CD8-positive, alpha-beta memory T cell (primary cell): ENCODE results near the gene JUNB. TPM values are rescaled to one million over a fixed set of nuclear protein-coding genes. Genes with fewer than 3 reads are reported as not detected.

ENCODE experiments used
- CTCF ChIA-PET: fragments of 350-600 bp; sonication (Branson Sonifier 250); formaldehyde crosslinking; loops from one replicate; lab custom pipeline; 2021; ENCODE audit warnings: antibody characterized with exemption; lab: Charles Lee
- POLR2A ChIA-PET: fragments of 350-600 bp; sonication (Branson Sonifier 250); formaldehyde crosslinking; loops from one replicate; lab custom pipeline; 2021; ENCODE audit warnings: antibody characterized with exemption; lab: Charles Lee
- DNase-seq, 5 donors: peaks; one replicate each; pipeline versions ENCODE4 v3.0.0 to v3.0.0-alpha.2; 2020 to 2022; ENCODE audit warnings: mixed read lengths in 1 of 5
- H3K27ac ChIP-seq: one replicate; pipeline ENCODE4 v1.7.0; 2013; ENCODE audit warnings: low read depth, mild to moderate bottlenecking, low read length, moderate library complexity
- H3K27me3 ChIP-seq: 2 replicates; pipeline ENCODE4 v1.7.0; 2013; ENCODE audit warnings: low read length, mild to moderate bottlenecking; ENCODE audit not compliant: insufficient read depth, poor library complexity, severe bottlenecking
- H3K36me3 ChIP-seq: 2 replicates; pipeline ENCODE4 v1.7.0; 2013; ENCODE audit warnings: mild to moderate bottlenecking, low read length, moderate library complexity; ENCODE audit not compliant: insufficient read depth
- H3K4me1 ChIP-seq: 2 replicates; pipeline ENCODE4 v1.7.0; 2013; ENCODE audit warnings: mild to moderate bottlenecking, low read length, moderate library complexity; ENCODE audit not compliant: insufficient read depth
- H3K4me3 ChIP-seq: 2 replicates; pipeline ENCODE4 v1.7.0; 2013; ENCODE audit warnings: mild to moderate bottlenecking, low read length
- H3K9me3 ChIP-seq: 2 replicates; pipeline ENCODE4 v1.7.0; 2013; ENCODE audit warnings: mild to moderate bottlenecking, low read length
- H3K27ac Mint-ChIP-seq, 8 donors: one replicate each; pipeline ENCODE4 v1.8.0; 2020 to 2021; ENCODE audit warnings: mixed read lengths in 8 of 8, mild to moderate bottlenecking in 6 of 8, inconsistent platforms in 3 of 8, moderate library complexity in 3 of 8
- H3K27me3 Mint-ChIP-seq, 2 donors: one replicate each; pipeline ENCODE4 v1.8.0; 2020 to 2021; ENCODE audit warnings: mixed read lengths in 2 of 2, mild to moderate bottlenecking in 1 of 2, moderate library complexity in 1 of 2
- H3K36me3 Mint-ChIP-seq, 3 donors: one replicate each; pipeline ENCODE4 v1.8.0; 2020 to 2021; ENCODE audit warnings: mixed read lengths in 3 of 3, inconsistent platforms in 1 of 3, mild to moderate bottlenecking in 1 of 3
- H3K4me1 Mint-ChIP-seq, 3 donors: one replicate each; pipeline ENCODE4 v1.8.0; 2020 to 2021; ENCODE audit warnings: mixed read lengths in 3 of 3, inconsistent platforms in 1 of 3, mild to moderate bottlenecking in 1 of 3
- H3K4me3 Mint-ChIP-seq, 7 donors: one replicate each; pipeline ENCODE4 v1.8.0; 2020 to 2021; ENCODE audit warnings: mixed read lengths in 7 of 7, mild to moderate bottlenecking in 6 of 7, moderate library complexity in 4 of 7, inconsistent platforms in 2 of 7
- H3K9me3 Mint-ChIP-seq, 5 donors: one replicate each; pipeline ENCODE4 v1.8.0; 2020 to 2022; ENCODE audit warnings: mixed read lengths in 5 of 5, mild to moderate bottlenecking in 3 of 5, moderate library complexity in 2 of 5, inconsistent platforms in 1 of 5
- polyA plus RNA-seq: library from polyadenylated mRNA; unstranded; fragments of 300-500 nt; fragmentation: Illumina TruSeq; gene quantifications from one replicate; pipeline ENCODE4 v1.2.3, GENCODE V29; 2021
- total RNA-seq, 2 experiments: library from RNA; stranded (reverse); gene quantifications; one replicate each; pipeline ENCODE4 v1.2.3, GENCODE V29; 2021

Gene JUNB
- total and polyA plus RNA-seq, 3 experiments from 2014 or later, result 249 to 1,529 (median 259) TPM

DNA sequence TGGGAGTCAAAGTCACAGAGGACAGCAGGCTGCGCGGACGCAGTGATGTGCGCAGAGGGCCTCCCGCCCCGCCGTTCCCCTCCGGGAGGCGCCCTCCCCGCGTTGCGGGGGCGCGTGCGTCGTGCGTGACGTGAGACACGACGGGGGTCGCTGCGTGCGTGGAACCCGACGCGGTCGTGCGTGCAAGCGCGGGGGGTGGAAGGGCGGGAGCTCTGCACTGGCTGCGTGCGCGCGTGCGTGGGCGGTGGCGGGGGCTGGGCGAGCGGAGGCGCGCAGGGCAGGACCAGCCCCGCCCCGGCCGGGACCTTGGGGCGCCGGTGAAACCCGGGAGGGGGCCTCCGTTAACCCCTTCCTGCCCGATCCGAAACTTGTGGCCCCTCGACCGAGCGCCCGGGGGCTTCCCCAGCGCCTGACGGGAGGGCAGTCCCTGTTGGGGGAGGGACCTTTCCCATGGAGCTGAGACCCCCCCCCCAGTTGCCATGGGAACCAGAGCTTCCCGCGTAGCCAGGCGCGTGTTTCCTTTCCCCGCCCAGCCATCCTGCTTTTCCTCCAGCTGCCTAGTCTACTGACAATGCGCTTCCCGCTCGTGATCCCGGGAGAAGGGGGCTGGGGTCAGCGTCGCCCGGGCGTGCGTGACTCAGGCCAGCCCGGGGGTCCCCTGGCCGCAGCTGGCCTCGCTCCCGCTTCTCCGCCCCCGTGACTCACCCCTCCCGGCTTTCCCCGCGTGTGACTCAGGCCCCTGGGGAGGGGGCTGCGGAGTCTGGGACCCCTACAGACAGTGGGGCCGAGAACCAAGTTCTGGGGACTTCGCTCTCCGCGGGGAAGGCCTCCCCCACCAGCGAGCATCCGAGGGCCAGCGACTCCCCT lies 8.6 kb upstream of the JUNB start:
- H3K9me3 Mint-ChIP-seq, result no peaks in the 10 kb centered on the region
- H3K36me3 Mint-ChIP-seq, result peaks cover 0 to 1% (median 0%) of the 10 kb centered on the region in 3 donors
- H3K4me3 ChIP-seq, result peak overlapping the region; percentile 64
- H3K4me1 ChIP-seq, result peaks cover 66% of the 10 kb centered on the region
- POLR2A ChIA-PET, result interaction anchor here (0.5 to 2.7 kb wide), 8 partner anchors 9 to 232 kb away, joined by 3 to 140 read pairs (median 3); partner anchors contain the start of genes JUNB and THSD8
- CTCF ChIA-PET, result interaction anchor here (1.1 to 16.3 kb wide), 3 partner anchors 8 to 17 kb away, joined by 3 to 483 read pairs (median 6); partner anchors contain the start of genes JUNB, PRDX2 and THSD8
- H3K9me3 ChIP-seq, result no peaks in the 10 kb centered on the region
- H3K4me3 Mint-ChIP-seq, result peak overlapping the region; percentile 77 to 93 (median 85)
- peaks cover 0 to 2% of the 10 kb centered on the region in 2 donors for H3K27me3 Mint-ChIP-seq
- H3K36me3 ChIP-seq, result no peaks in the 10 kb centered on the region
- H3K4me1 Mint-ChIP-seq, result peaks cover 26 to 38% (median 28%) of the 10 kb centered on the region in 3 donors
- DNase-seq, result peak in 4 of 5 donors; percentile 92 to 99 (median 95)
- H3K27me3 ChIP-seq, result no peaks in the 10 kb centered on the region
- peak overlapping the region; percentile 84 for H3K27ac ChIP-seq
- peak overlapping the region in 7 of 8 donors; percentile 96 to 100 (median 98) for H3K27ac Mint-ChIP-seq

DNA sequence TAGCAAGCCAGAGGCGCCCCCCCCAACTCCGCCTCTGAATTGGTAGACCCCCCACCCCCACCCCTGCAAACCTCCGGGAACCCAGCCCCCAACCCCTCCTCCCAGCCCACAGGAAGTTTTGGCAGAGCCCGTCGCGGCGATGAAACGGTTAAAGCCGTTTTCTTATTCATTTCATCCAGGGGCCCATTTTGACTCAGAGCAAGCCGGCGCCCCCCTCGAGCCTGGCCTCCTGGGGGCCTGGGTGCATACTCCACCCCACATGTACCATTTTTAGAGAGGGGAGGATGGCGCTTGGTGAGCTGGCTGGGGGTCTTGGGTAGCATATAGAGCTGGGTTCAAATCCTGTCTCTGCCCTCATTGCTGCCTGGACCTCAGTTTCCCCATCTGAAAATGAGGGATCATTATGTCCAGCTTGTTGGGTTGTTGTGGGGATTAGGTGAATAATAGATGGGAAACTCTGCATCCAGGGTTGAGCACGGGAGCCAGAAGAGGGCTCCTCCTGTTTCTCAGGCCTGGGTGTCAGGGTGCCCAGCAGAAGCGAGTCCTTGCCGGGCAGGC lies 7.9 kb upstream of the JUNB start:
- CTCF ChIA-PET, result interaction anchor here (1.1 to 16.3 kb wide), 3 partner anchors 9 to 17 kb away, joined by 3 to 483 read pairs (median 4); partner anchors contain the start of genes JUNB, PRDX2 and THSD8
- Histone ChIP-seq H3K27ac (peak overlapping the region; percentile 84), H3K27me3 (no peaks in the 10 kb centered on the region), H3K9me3 (no peaks in the 10 kb centered on the region), H3K4me3 (no peak overlapping the region), H3K4me1 (peaks cover 63% of the 10 kb centered on the region), H3K36me3 (no peaks in the 10 kb centered on the region)
- H3K4me1 Mint-ChIP-seq, result peaks cover 23 to 35% (median 26%) of the 10 kb centered on the region in 3 donors
- H3K4me3 Mint-ChIP-seq, result peak overlapping the region in 6 of 7 donors; percentile 61 to 87 (median 72)
- DNase-seq, result peak in 2 of 5 donors; percentile 46 to 63
- peaks cover 0 to 1% (median 0%) of the 10 kb centered on the region in 3 donors for H3K36me3 Mint-ChIP-seq
- no peaks in the 10 kb centered on the region for H3K9me3 Mint-ChIP-seq
- POLR2A ChIA-PET, result interaction anchor here (0.7 to 2.7 kb wide), 3 partner anchors 9 to 13 kb away, joined by 4 to 140 read pairs (median 17); partner anchors contain the start of gene JUNB
- H3K27me3 Mint-ChIP-seq, result peaks cover 0 to 2% of the 10 kb centered on the region in 2 donors
- peak overlapping the region in 5 of 8 donors; percentile 89 to 98 (median 96) for H3K27ac Mint-ChIP-seq

DNA sequence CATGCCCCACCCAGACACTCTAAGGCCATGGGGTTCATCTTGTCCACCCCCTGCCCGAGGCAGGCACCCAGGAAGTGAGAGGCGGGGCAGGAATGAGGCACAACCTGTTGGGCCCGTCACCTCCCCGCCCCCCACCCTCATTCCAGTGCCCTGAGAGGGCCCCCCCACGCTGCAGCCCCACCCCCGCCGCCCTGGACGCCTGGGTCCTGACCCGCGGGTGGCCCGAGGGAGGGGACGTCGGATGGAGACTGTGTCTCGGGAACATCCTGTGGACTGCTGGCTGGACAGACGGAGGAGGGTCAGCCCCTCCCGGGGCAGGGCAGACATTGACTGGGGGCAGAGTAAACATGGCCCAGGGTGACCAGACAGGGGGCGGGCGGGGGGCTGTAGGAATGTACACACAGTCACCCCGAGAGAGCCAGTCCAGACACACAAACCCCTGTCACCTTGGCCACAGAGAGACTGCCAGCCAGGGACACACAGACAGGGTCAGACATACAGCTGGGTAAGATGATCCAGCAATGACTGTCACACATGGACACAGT lies 7.4 kb upstream of the JUNB start:
- Mint-ChIP-seq H3K27ac (peak overlapping the region in 5 of 8 donors; percentile 89 to 98 (median 96)), H3K4me1 (peaks cover 20 to 36% (median 24%) of the 10 kb centered on the region in 3 donors), H3K9me3 (no peaks in the 10 kb centered on the region), H3K4me3 (peak overlapping the region in 6 of 7 donors; percentile 61 to 87 (median 72)), H3K27me3 (peaks cover 0 to 2% of the 10 kb centered on the region in 2 donors), H3K36me3 (peaks cover 0 to 1% (median 0%) of the 10 kb centered on the region in 3 donors)
- Histone ChIP-seq H3K4me1 (peaks cover 63% of the 10 kb centered on the region), H3K36me3 (no peaks in the 10 kb centered on the region), H3K9me3 (no peaks in the 10 kb centered on the region), H3K27ac (peak overlapping the region; percentile 84), H3K27me3 (no peaks in the 10 kb centered on the region), H3K4me3 (no peak overlapping the region)
- ChIA-PET POLR2A (interaction anchor here (0.7 to 2.7 kb wide), 2 partner anchors 8 to 12 kb away, joined by 4 to 140 read pairs; partner anchors contain the start of gene JUNB), CTCF (interaction anchor here (1.3 to 16.3 kb wide), 2 partner anchors 13 to 18 kb away, joined by 4 to 483 read pairs; partner anchors contain the start of genes JUNB, PRDX2 and THSD8)
- peak in 1 of 5 donors; percentile 60 for DNase-seq

DNA sequence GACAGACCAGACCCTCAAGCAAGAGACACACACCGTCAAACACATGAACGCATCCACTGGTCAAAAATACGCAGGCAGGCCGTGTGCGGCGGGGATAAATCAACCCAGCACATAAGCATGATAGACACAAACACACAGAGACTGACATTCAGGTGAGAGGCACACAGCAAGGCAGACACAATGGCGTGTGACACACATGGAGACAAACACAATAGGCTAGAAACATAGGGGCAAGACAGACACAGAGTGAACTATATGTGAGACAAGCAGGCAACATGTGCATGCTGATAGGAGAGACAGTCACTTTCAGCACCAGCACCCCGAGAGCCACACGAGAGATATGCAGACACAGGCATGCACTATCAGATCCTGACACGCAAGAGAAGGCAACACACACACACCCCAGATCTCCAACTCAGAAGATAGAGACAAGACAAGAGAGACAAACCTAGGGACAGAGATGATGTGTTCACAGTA lies 6.9 kb upstream of the JUNB start:
- DNase-seq, result peak in 2 of 5 donors; percentile 37 to 70
- H3K36me3 Mint-ChIP-seq, result peaks cover 0 to 1% (median 0%) of the 10 kb centered on the region in 3 donors
- no peak overlapping the region for H3K27ac Mint-ChIP-seq
- no peaks in the 10 kb centered on the region for H3K9me3 ChIP-seq
- ChIA-PET POLR2A (no interaction called here), CTCF (interaction anchor here (1.3 to 16.3 kb wide), 2 partner anchors 12 to 18 kb away, joined by 4 to 483 read pairs; partner anchors contain the start of genes JUNB, PRDX2 and THSD8)
- peak overlapping the region; percentile 84 for H3K27ac ChIP-seq
- no peak overlapping the region for H3K4me3 ChIP-seq
- H3K4me1 ChIP-seq, result peaks cover 63% of the 10 kb centered on the region
- H3K27me3 ChIP-seq, result no peaks in the 10 kb centered on the region
- no peaks in the 10 kb centered on the region for H3K36me3 ChIP-seq
- H3K4me3 Mint-ChIP-seq, result no peak overlapping the region
- H3K9me3 Mint-ChIP-seq, result no peaks in the 10 kb centered on the region
- peaks cover 0 to under 1% of the 10 kb centered on the region in 2 donors for H3K27me3 Mint-ChIP-seq
- peaks cover 21 to 37% (median 25%) of the 10 kb centered on the region in 3 donors for H3K4me1 Mint-ChIP-seq

DNA sequence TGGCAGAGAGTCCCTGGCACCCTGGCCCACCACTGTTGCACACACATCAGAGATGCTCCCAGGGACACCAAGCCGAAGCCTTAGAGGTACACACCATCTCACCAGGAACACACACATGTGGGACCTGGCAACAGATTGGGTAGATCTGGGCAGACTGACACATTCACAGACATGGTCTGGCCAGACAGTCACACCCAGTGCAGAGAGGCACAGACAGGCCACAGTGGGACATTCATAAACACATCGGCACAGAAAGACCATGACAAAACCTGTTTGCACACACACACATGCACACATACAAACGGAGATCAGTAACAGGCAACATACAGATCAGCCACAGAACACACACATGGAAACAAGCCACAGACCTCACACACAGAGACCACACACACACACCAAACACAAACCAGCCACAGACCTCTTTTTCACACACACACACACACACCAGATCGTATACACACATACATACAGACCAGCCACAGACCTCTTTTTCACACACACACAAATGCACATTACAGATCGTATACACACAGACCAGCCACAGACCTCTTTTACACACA lies 6.3 kb upstream of the JUNB start:
- peak in 4 of 5 donors; percentile 46 to 79 (median 72) for DNase-seq
- no peak overlapping the region for H3K27ac Mint-ChIP-seq
- Histone ChIP-seq H3K4me1 (peaks cover 60% of the 10 kb centered on the region), H3K27ac (peak overlapping the region; percentile 84), H3K36me3 (no peaks in the 10 kb centered on the region), H3K9me3 (no peaks in the 10 kb centered on the region), H3K4me3 (no peak overlapping the region), H3K27me3 (no peaks in the 10 kb centered on the region)
- peaks cover 18 to 31% (median 23%) of the 10 kb centered on the region in 3 donors for H3K4me1 Mint-ChIP-seq
- H3K36me3 Mint-ChIP-seq, result peaks cover 0 to 1% (median 0%) of the 10 kb centered on the region in 3 donors
- H3K27me3 Mint-ChIP-seq, result no peaks in the 10 kb centered on the region
- CTCF ChIA-PET, result interaction anchor here (0.9 to 4.9 kb wide), 2 partner anchors 8 to 11 kb away, joined by 5 to 35 read pairs; no protein-coding TSS in a partner anchor
- POLR2A ChIA-PET, result no interaction called here
- H3K9me3 Mint-ChIP-seq, result no peaks in the 10 kb centered on the region
- no peak overlapping the region for H3K4me3 Mint-ChIP-seq

DNA sequence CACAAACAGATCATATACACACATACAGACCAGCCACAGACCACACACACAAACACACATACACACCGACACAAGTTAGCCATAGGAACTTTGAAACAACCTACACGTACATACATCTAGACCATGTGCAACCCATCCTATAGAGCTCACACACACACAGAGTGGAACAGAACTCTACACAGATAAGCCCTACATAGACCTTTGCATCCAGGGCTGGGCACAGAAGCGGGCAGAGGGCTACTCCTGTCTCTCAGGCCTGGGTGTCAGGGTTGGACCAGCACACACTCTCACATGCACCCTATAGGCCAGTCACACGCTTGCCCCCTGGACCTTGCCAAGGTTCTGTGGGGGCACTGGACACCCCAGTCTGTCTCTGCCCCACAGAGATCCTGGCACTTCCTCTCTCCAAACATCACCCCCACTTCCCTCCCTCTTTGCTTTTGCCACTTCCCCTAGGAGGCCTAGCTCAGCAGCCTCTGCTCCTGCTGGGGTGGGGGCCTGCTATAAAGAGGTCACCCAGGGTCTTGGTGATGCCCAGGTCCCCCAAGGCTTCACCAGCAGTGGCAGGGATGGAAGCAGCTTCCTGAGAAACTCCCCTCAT lies 5.8 kb upstream of the JUNB start:
- Histone ChIP-seq H3K27me3 (no peaks in the 10 kb centered on the region), H3K36me3 (no peaks in the 10 kb centered on the region), H3K4me1 (peaks cover 60% of the 10 kb centered on the region), H3K27ac (peak overlapping the region; percentile 84), H3K9me3 (no peaks in the 10 kb centered on the region), H3K4me3 (no peak overlapping the region)
- H3K36me3 Mint-ChIP-seq, result peaks cover 0 to 5% (median 0%) of the 10 kb centered on the region in 3 donors
- CTCF ChIA-PET, result interaction anchor here (0.9 to 4.9 kb wide), 2 partner anchors 8 to 11 kb away, joined by 5 to 35 read pairs; no protein-coding TSS in a partner anchor
- POLR2A ChIA-PET, result no interaction called here
- peaks cover 0 to 3% of the 10 kb centered on the region in 2 donors for H3K27me3 Mint-ChIP-seq
- DNase-seq, result no peak
- H3K4me3 Mint-ChIP-seq, result no peak overlapping the region
- peaks cover 22 to 33% (median 27%) of the 10 kb centered on the region in 3 donors for H3K4me1 Mint-ChIP-seq
- no peak overlapping the region for H3K27ac Mint-ChIP-seq
- no peaks in the 10 kb centered on the region for H3K9me3 Mint-ChIP-seq
